Measurements from ENCODE around the gene CSNK1E.
"Not testable (repeated sequence)": the region's sequence is repeated elsewhere in the genome, so short reads cannot be mapped to it uniquely, and the experiment has no call there.

The CSNK1E gene

DNA sequence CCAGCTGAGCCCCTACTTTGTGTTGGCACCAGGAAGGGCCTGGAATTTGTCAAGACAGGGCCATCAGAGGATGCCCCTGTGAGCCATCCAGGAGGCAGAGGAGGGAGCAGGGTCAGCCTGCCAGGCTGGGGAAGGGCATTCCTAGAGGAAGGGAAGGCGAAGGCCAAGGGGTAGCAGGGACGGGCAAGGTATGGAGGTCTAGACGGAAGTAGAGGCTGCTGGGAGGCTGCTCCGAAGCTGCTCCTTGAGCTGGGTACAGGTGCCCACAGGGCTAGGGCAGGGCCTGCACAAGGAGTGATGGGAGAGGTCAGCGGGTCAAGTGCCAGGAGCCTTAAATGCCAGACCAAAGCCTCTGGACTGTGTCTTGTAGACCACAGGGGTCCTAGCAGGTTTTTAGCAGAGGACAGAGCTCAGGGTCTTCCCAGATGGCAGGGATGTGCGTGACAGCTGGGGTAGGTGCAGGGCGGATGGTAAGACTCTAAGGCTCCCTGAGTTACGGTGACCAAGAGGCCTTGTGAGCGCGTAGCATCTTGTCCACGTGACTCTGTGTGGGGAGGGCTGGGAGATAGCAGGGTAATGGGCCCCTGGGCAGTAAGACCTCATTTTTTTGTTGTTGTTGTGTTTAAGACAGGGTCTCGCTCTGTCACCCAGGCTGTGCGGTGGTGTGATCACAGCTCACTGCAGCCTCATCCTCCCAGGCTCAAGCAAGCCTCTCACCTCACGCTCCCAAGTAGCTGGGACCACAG, 31.7 kb upstream of the CSNK1E start:
- Histone ChIP-seq H3K4me1 (ENCODE audit: control insufficient read depth, insufficient read depth, low read length) (peaks cover 7% of the 10 kb centered on the region), H3K27me3 (ENCODE audit: control insufficient read depth, insufficient read depth, low read length) (peaks cover 17% of the 10 kb centered on the region), H3K9me3 (ENCODE audit: control insufficient read depth, low read length) (no peaks in the 10 kb centered on the region), H3K9ac (ENCODE audit: low read length) (no peak overlapping the region), H3K36me3 (ENCODE audit: control insufficient read depth, insufficient read depth, low read length) (no peaks in the 10 kb centered on the region), H3K4me3 (ENCODE audit: low read length) (no peak overlapping the region)

DNA sequence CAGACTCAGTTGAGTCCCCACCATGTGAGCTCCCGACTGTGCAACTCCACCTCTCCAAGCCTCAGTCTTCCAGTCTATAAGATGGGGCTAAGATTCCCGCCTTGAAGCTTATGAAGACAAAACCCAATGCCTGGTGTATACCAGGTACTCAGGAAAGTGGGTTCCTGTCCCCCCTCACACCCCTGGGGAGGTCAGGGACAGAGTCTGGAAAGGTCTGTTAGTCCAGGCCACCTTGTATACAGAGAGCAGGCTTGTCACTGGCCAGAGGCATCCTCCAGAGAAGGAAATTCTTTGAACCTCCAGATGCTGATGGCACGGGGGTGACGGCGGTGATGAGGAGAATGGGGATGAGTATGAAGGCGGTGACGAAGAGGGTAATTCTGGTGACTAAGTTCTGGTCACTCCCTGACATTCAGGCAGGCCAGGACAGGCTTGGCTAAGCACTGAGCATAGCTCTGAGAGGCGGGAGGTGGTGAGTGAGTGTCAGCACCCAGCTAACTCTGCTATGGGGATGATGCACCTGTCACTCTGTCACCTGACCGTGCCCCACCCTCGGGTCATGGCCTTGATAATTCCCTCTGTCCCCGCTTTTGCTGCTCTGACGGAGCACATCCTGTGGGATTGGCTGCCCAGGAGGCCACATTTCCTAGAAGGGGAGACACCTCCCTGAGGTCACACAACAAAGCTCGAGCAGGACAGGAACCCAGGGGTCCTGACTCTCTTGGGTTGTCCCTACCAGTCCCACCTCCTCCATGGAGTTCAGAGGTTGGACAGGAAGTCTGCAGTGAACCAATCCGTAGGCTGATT, 30.9 kb upstream of the CSNK1E start:
- Histone ChIP-seq H3K4me1 (ENCODE audit: control insufficient read depth, insufficient read depth, low read length) (peaks cover 4% of the 10 kb centered on the region), H3K27me3 (ENCODE audit: control insufficient read depth, insufficient read depth, low read length) (peaks cover 17% of the 10 kb centered on the region), H3K36me3 (ENCODE audit: control insufficient read depth, insufficient read depth, low read length) (no peaks in the 10 kb centered on the region), H3K9me3 (ENCODE audit: control insufficient read depth, low read length) (no peaks in the 10 kb centered on the region), H3K4me3 (ENCODE audit: low read length) (no peak overlapping the region), H3K9ac (ENCODE audit: low read length) (no peak overlapping the region)

DNA sequence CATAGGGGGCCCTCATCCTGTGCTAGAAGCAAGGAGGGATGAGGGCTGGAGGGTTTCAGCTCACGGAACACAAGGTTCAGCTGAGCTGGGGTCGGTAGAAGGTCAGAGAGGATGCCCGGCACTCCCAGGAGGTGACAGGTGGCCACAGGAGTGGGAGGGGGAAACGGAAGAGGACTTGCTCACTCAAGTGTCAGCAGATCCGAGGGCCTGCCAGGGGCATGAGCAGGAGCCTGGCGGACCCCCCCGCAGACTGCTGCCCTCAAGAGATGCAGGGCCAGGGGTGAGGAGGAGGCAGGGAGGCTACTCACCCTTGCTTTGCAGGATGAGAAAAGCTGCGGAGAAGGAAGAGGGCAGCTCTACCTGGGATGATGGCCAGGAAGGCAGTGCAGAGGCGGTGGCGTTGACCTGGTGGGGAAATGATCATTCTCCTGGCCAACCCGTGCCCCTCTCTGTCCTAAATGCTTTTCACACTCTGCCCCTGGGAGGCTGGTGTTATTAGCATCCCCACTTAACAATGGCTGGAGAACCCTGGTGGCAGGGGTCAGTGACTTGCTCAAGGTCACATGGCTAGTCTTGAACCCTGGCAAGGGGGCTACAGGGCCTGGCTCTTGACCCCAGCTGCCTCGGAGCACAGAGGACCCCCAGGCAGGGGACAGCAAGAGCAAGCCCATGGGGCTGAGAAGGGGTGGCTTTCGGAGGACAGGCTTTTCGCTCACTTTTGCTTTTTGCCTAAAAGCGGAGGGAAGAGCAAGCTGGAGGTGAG, 30.1 kb upstream of the CSNK1E start:
- H3K9me3 ChIP-seq (ENCODE audit: control insufficient read depth, low read length): no peaks in the 10 kb centered on the region
- no peaks in the 10 kb centered on the region for H3K4me1 ChIP-seq (ENCODE audit: control insufficient read depth, insufficient read depth, low read length)
- no peak overlapping the region for H3K4me3 ChIP-seq (ENCODE audit: low read length)
- no peaks in the 10 kb centered on the region for H3K36me3 ChIP-seq (ENCODE audit: control insufficient read depth, insufficient read depth, low read length)
- peaks cover 17% of the 10 kb centered on the region for H3K27me3 ChIP-seq (ENCODE audit: control insufficient read depth, insufficient read depth, low read length)
- H3K9ac ChIP-seq (ENCODE audit: low read length): no peak overlapping the region

DNA sequence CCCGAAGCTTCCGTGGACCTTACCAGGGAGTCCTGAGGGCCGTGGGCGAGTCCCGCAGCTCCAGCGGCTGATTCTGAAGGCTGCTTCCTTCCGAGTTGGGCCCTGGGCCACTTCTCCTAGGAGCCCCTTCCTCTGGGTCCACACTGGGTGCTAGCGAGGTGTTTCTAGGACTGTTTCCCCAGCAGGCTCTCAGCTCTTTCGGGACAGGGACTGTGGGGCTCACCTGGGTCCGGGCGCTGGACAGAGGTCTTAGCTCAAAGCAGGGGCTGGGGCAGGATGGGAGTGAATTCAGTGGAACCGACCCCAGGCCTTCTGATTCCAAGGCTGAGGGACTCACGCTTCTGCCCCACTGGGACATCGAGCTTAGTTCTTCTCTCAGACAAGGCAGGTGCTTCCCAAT, 29.3 kb upstream of the CSNK1E start:
- Histone ChIP-seq H3K4me3 (ENCODE audit: low read length) (no peak overlapping the region), H3K4me1 (ENCODE audit: control insufficient read depth, insufficient read depth, low read length) (no peaks in the 10 kb centered on the region), H3K27me3 (ENCODE audit: control insufficient read depth, insufficient read depth, low read length) (peaks cover 17% of the 10 kb centered on the region), H3K36me3 (ENCODE audit: control insufficient read depth, insufficient read depth, low read length) (no peaks in the 10 kb centered on the region), H3K9ac (ENCODE audit: low read length) (no peak overlapping the region), H3K9me3 (ENCODE audit: control insufficient read depth, low read length) (no peaks in the 10 kb centered on the region)

DNA sequence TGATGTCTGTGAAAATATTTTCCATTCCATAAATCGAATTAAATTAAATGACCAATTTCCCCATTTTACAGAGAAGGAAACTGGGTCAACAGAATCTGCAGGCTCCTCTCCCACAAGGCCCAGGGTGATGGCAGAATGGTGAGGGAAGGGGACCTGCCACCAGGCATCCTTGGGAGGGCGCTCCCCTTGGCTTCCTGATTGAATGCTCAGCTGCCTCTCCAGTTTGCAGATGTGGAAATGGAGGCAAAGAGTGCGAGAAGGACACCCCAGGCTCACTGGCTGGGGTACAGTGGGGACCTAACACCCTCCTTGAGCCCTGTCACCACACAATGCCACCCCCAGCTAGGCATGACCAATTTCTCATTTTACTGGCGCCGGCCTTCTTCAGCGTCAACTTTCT, 28.5 kb upstream of the CSNK1E start:
- Histone ChIP-seq H3K4me1 (ENCODE audit: control insufficient read depth, insufficient read depth, low read length) (no peaks in the 10 kb centered on the region), H3K36me3 (ENCODE audit: control insufficient read depth, insufficient read depth, low read length) (no peaks in the 10 kb centered on the region), H3K9me3 (ENCODE audit: control insufficient read depth, low read length) (no peaks in the 10 kb centered on the region), H3K9ac (ENCODE audit: low read length) (no peak overlapping the region), H3K27me3 (ENCODE audit: control insufficient read depth, insufficient read depth, low read length) (peaks cover 17% of the 10 kb centered on the region), H3K4me3 (ENCODE audit: low read length) (no peak overlapping the region)

DNA sequence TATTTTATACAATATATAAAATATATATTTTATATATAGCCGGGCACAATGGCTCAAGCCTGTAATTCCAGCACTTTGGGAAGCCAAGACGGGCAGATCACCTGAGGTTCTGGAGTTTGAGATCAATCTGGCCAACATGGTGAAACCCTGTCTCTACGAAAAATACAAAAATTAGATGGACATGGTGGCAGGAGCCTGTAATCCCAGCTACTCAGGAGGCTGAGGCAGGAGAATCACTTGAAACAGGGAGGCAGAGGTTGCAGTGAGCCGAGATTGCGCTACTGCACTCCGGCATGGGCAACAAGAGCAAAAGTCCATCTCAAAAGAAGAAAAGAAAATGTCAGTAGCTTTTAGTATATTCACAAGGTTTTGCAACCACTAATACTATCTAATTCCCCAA, 22.7 kb upstream of the CSNK1E start:
- not testable (repeated sequence) for H3K27me3 ChIP-seq (ENCODE audit: control insufficient read depth, insufficient read depth, low read length); H3K4me3 ChIP-seq (ENCODE audit: low read length); H3K9me3 ChIP-seq (ENCODE audit: control insufficient read depth, low read length); H3K9ac ChIP-seq (ENCODE audit: low read length); H3K36me3 ChIP-seq (ENCODE audit: control insufficient read depth, insufficient read depth, low read length)
- H3K4me1 ChIP-seq (ENCODE audit: control insufficient read depth, insufficient read depth, low read length): peaks cover 12% of the 10 kb centered on the region

DNA sequence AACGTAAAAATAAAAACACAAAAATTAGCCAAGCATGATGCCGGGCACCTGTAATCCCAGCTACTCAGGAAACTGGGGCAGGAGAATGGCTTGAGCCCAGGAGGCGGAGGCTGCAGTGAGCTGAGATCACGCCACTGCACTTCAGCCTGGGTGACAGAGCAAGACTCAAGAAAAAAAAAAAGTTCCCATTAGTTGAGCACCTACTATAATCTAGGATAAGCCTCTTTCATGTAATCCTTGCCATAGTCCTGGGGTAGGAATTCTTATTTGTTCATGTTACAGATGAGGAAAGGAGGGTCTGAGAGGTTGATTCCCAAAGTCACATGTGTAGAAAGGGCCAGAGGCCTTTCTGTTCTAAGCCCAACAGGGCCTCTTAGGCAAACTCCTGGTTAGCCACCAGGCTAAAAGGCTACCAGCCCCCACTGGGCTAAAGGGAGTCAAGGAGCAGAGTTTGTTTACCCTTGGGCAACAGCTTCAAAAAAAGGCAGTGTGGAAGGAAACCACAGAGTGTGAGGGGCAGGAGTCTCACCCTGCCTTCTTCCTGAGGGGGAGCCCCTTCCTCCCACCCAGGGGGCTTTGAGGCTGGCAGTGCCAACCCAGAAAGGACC, 21.6 kb upstream of the CSNK1E start:
- no peak overlapping the region for H3K4me3 ChIP-seq (ENCODE audit: low read length)
- H3K9ac ChIP-seq (ENCODE audit: low read length): no peak overlapping the region
- peaks cover 5% of the 10 kb centered on the region for H3K27me3 ChIP-seq (ENCODE audit: control insufficient read depth, insufficient read depth, low read length)
- H3K4me1 ChIP-seq (ENCODE audit: control insufficient read depth, insufficient read depth, low read length): peaks cover 12% of the 10 kb centered on the region
- no peaks in the 10 kb centered on the region for H3K9me3 ChIP-seq (ENCODE audit: control insufficient read depth, low read length)
- no peaks in the 10 kb centered on the region for H3K36me3 ChIP-seq (ENCODE audit: control insufficient read depth, insufficient read depth, low read length)

DNA sequence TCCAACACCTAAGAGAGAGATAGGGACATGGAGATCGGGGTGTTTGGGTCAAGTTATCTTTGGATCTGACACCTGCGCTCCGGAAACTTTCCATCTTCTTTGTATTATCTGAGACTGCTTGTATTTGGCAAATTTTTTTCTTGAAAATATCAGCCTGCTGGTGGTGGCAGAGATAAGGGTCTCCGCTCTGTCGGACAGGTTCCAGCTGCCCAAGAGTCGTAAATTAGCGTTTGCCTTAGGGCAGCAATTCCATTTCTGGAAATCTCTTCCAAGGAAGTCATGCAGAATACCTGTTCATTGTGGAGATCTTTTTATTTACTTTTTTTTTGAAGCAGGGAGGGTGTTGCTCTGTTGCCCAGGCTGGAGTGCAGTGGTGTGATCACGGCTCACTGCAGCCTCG, 19.5 kb upstream of the CSNK1E start:
- H3K4me3 ChIP-seq (ENCODE audit: low read length): peak overlapping the region; percentile 25
- H3K9ac ChIP-seq (ENCODE audit: low read length): peak overlapping the region; percentile 39
- H3K9me3 ChIP-seq (ENCODE audit: control insufficient read depth, low read length): no peaks in the 10 kb centered on the region
- peaks cover 5% of the 10 kb centered on the region for H3K27me3 ChIP-seq (ENCODE audit: control insufficient read depth, insufficient read depth, low read length)
- H3K4me1 ChIP-seq (ENCODE audit: control insufficient read depth, insufficient read depth, low read length): peaks cover 12% of the 10 kb centered on the region
- H3K36me3 ChIP-seq (ENCODE audit: control insufficient read depth, insufficient read depth, low read length): no peaks in the 10 kb centered on the region

DNA sequence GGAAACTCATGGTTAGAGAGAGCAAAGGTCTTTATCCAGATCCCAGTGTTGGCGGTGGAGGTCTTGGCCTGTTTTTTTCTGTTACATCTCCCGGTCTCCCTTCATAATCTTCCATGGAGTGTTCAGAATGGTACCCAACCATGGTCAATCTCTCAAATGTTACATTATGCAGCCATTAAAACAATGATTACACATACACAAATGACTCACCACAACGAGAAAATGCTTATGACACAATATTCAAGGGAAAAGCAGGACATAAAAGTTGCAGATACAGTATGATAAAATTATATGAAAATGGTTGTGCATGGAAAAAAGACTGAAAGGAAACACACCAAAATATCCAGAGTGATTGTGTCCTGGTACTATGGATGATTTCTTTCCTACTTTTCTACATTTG, 17.8 kb upstream of the CSNK1E start:
- H3K4me1 ChIP-seq (ENCODE audit: control insufficient read depth, insufficient read depth, low read length): peaks cover 12% of the 10 kb centered on the region
- H3K9me3 ChIP-seq (ENCODE audit: control insufficient read depth, low read length): no peaks in the 10 kb centered on the region
- no peak overlapping the region for H3K9ac ChIP-seq (ENCODE audit: low read length)
- H3K27me3 ChIP-seq (ENCODE audit: control insufficient read depth, insufficient read depth, low read length): peaks cover 5% of the 10 kb centered on the region
- no peak overlapping the region for H3K4me3 ChIP-seq (ENCODE audit: low read length)
- no peaks in the 10 kb centered on the region for H3K36me3 ChIP-seq (ENCODE audit: control insufficient read depth, insufficient read depth, low read length)

DNA sequence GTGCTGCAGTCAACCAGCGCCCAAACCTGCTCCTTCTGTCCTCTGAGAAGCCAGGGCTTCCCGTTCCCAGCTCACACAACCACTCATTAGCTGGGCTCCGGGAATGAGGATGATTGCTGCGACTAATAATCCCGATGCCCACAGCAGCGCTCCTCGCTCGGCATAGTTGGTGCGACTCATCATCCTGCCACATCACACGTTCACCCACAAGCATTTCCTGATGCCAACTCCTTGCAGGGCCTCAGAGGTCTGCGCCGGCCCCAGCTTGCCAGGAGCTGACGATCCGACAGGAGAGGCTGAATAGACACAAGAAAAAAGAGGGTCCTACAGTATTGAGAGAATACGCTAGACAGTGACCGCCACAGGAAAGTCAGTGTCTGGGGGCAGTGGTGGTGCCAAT, 10.6 kb upstream of the CSNK1E start:
- Histone ChIP-seq H3K9ac (ENCODE audit: low read length) (no peak overlapping the region), H3K4me1 (ENCODE audit: control insufficient read depth, insufficient read depth, low read length) (no peaks in the 10 kb centered on the region), H3K4me3 (ENCODE audit: low read length) (no peak overlapping the region), H3K9me3 (ENCODE audit: control insufficient read depth, low read length) (no peaks in the 10 kb centered on the region), H3K27me3 (ENCODE audit: control insufficient read depth, insufficient read depth, low read length) (no peaks in the 10 kb centered on the region), H3K36me3 (ENCODE audit: control insufficient read depth, insufficient read depth, low read length) (no peaks in the 10 kb centered on the region)

DNA sequence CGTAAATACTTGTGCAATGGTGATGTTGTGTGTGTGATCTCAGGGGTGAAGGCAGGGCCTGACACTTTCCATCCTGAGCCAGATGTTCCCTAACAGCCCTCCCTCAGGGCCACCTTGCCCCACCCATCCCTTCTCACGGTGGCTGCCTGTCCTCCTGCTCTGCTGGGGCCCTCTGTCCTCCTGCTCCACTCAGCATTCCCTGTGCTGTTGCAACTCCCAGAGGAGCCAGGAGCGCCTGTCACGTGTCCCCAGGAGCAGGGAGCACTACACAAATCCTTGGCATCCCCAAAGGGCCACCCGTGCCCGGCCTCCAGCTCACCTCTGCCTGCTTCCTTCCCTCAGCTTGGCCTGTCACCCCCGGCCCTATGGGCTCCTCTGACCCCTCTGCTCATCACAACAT, 10.2 kb upstream of the CSNK1E start:
- H3K9ac ChIP-seq (ENCODE audit: low read length): no peak overlapping the region
- no peaks in the 10 kb centered on the region for H3K36me3 ChIP-seq (ENCODE audit: control insufficient read depth, insufficient read depth, low read length)
- H3K4me3 ChIP-seq (ENCODE audit: low read length): no peak overlapping the region
- no peaks in the 10 kb centered on the region for H3K4me1 ChIP-seq (ENCODE audit: control insufficient read depth, insufficient read depth, low read length)
- no peaks in the 10 kb centered on the region for H3K9me3 ChIP-seq (ENCODE audit: control insufficient read depth, low read length)
- H3K27me3 ChIP-seq (ENCODE audit: control insufficient read depth, insufficient read depth, low read length): no peaks in the 10 kb centered on the region

DNA sequence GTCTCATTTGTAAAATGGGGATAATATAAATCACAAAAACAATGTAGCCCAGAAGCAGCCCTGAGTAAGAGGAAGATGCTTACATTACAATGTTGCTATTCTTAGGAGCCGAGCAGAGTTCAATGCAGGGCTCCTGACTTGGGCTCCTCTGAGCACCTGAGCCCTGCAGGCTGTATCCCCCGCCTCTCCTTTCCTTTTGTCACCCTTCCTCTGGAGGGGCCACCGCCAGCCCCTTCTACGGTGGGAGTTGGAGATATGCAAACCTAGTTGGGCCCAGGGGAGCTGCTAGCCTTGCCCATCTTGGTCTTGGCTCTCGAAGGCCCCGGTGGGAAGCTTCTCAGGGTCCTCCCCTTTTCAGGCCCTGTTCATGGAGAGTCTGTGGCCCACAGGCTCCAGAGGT, 8.4 kb upstream of the CSNK1E start:
- Histone ChIP-seq H3K4me1 (ENCODE audit: control insufficient read depth, insufficient read depth, low read length) (no peaks in the 10 kb centered on the region), H3K4me3 (ENCODE audit: low read length) (no peak overlapping the region), H3K9ac (ENCODE audit: low read length) (no peak overlapping the region), H3K9me3 (ENCODE audit: control insufficient read depth, low read length) (no peaks in the 10 kb centered on the region), H3K27me3 (ENCODE audit: control insufficient read depth, insufficient read depth, low read length) (no peaks in the 10 kb centered on the region), H3K36me3 (ENCODE audit: control insufficient read depth, insufficient read depth, low read length) (no peaks in the 10 kb centered on the region)

Data from mucosa of stomach (tissue), 1 donor.